Colonic mucosa (tissue), 4 donors: ENCODE measurements around the gene ASPG. TPM values are rescaled to one million over a fixed set of nuclear protein-coding genes. Genes with fewer than 3 reads are reported as not detected.

Source experiments
- DNase-seq: peaks from one replicate; pipeline ENCODE4 v3.0.0-alpha.2; 2020
- H3K27ac ChIP-seq: fragments of 200-600 bp; one replicate; pipeline ENCODE4 v1.8.0; 2021
- H3K27me3 ChIP-seq: fragments of 200-600 bp; one replicate; pipeline ENCODE4 v1.8.0; 2021
- H3K36me3 ChIP-seq: fragments of 200-600 bp; one replicate; pipeline ENCODE4 v1.8.0; 2021
- H3K4me1 ChIP-seq: fragments of 200-600 bp; one replicate; pipeline ENCODE4 v1.8.0; 2021; ENCODE audit warnings: mild to moderate bottlenecking
- H3K4me3 ChIP-seq: fragments of 200-600 bp; one replicate; pipeline ENCODE4 v1.8.0; 2021
- H3K9ac ChIP-seq, 2 donors: one replicate each; pipeline ENCODE4 v1.7.0; 2013; ENCODE audit warnings: control low read depth in 2 of 2, low read depth in 2 of 2, low read length in 2 of 2
- H3K9me3 ChIP-seq: fragments of 200-600 bp; one replicate; pipeline ENCODE4 v1.8.0; 2021
- intact Hi-C: fragments of 100-400 bp; cut with DNase I; formaldehyde crosslinking; loops from one replicate; pipeline ENCODE4 v1.14.1; 2022
- total RNA-seq, 2 donors: library from RNA; stranded (reverse); fragmentation: NEBNext Ultra II Directional in 1 of 2; extraction: Animal tissue kit (Norgen Biotek cat#: 25700) in 1 of 2; gene quantifications; one replicate each; pipeline ENCODE4 v1.2.1, GENCODE V29; 2021
- TF ChIP-seq, protein P1 (sequence below): fragments of 200-600 bp; IDR thresholded peaks from one replicate; pipeline ENCODE4 v1.8.0; 2022; ENCODE audit warnings: antibody characterized with exemption, mild to moderate bottlenecking
- donor health status: healthy.
- donor health status: DM: no; HTN: no; CAD: no.
- donor health status: DM: no; HTN: no; CAD: no.

Gene ASPG
- total RNA-seq, 2 donors from 2014 or later, result 1.4 to 7.5 TPM

DNA sequence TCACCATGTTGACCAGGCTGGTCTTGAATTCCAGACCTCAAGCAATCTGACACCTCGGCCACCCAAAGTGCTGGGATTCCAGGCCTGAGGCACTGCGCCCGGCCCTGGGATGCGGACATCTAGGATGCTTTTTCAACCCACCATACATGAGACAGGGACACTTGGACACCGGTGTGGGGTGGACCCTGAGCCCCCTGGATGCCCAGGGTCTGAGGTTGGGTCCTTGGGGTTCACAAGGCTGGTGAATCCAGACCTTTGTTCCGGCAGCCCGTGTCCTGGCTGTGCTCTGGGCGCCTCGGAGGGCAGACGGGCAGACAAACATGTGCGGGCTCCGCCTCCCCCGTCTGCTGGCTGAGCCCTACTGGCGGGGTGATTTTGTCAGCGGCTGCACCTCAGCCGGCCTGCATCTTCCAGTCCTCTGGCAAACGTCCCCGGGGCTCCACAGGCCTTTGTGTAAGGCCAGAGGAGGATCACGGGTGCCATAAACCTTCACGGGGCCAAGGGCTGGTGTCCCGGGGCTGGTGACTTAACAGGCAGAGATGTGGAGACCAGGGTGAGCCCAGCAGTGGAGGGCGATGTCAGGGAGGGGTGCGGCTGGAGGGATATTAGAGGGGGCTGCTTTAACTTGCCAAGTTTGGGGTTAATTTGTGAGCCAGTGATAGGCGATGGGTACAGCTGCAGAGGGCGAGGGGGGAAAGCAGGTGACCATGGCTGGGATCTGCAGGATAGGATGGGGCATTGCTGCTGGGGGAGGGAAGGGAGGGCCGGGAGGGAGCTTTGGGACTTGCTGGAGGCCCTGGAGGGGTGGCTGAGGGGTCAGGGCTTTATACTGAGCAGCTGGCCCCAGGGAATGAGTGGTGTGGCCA is 5.8 kb downstream of the ASPG start:
- DNase-seq, result peak; percentile 18
- Histone ChIP-seq H3K27ac (no peak overlapping the region), H3K9ac (no peak overlapping the region), H3K9me3 (no peaks in the 10 kb centered on the region), H3K27me3 (peaks cover 2% of the 10 kb centered on the region), H3K4me1 (peaks cover 17% of the 10 kb centered on the region), H3K36me3 (no peaks in the 10 kb centered on the region), H3K4me3 (no peak overlapping the region)
- TF ChIP-seq, protein P1, sequence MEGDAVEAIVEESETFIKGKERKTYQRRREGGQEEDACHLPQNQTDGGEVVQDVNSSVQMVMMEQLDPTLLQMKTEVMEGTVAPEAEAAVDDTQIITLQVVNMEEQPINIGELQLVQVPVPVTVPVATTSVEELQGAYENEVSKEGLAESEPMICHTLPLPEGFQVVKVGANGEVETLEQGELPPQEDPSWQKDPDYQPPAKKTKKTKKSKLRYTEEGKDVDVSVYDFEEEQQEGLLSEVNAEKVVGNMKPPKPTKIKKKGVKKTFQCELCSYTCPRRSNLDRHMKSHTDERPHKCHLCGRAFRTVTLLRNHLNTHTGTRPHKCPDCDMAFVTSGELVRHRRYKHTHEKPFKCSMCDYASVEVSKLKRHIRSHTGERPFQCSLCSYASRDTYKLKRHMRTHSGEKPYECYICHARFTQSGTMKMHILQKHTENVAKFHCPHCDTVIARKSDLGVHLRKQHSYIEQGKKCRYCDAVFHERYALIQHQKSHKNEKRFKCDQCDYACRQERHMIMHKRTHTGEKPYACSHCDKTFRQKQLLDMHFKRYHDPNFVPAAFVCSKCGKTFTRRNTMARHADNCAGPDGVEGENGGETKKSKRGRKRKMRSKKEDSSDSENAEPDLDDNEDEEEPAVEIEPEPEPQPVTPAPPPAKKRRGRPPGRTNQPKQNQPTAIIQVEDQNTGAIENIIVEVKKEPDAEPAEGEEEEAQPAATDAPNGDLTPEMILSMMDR, result no peak
- intact Hi-C loops, result loop anchor here (10.0 kb wide), 1 partner anchor 474 kb away; no protein-coding TSS in a partner anchor

DNA sequence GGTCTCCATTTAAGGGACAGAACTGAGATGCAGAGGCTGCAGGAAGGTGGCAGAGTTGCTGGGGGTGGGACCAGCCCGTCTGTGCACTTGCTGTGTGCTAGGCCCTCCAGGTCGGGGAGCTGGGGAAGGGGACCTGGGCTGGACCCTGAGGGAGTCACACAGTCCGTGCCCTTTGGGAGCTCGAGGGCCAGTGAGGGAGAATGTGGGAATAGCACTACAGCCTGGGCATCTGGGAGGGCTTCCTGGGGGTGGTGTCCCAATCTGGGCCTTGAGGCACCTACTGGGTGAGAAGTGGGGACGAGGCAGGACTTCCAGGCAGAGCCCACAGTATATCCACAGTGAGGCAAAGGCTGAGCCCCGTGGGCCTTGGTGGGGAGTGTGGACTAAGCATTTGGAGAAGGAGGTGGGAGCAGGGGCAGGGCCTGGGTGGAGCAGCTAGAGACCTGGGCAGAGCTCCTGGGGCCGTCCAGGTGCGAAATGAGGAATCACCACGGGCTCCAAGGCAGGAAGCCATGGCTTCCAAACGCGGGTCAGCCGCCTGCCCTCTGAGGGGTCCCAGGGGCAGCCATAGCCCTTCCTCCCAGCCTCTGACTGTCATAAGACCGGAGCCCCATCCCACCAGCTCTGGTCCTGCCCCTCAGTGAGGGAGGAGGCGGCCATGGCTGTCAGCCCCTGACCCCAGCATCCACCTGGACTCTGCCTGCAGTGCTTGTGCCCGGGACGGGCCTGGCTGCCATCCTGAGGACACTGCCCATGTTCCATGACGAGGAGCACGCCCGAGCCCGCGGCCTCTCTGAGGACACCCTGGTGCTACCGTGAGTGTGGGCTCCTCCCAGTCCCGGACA is 6.6 kb downstream of the ASPG start:
- H3K9me3 ChIP-seq, result no peaks in the 10 kb centered on the region
- H3K36me3 ChIP-seq, result no peaks in the 10 kb centered on the region
- no peak overlapping the region for H3K4me3 ChIP-seq
- TF ChIP-seq, protein P1, result no peak
- no peak overlapping the region for H3K27ac ChIP-seq
- H3K9ac ChIP-seq, result no peak overlapping the region
- no peaks in the 10 kb centered on the region for H3K27me3 ChIP-seq
- intact Hi-C loops, result loop anchor here (10.0 kb wide), 1 partner anchor 473 kb away; no protein-coding TSS in a partner anchor
- peak; percentile 20 for DNase-seq
- H3K4me1 ChIP-seq, result peaks cover 8% of the 10 kb centered on the region

DNA sequence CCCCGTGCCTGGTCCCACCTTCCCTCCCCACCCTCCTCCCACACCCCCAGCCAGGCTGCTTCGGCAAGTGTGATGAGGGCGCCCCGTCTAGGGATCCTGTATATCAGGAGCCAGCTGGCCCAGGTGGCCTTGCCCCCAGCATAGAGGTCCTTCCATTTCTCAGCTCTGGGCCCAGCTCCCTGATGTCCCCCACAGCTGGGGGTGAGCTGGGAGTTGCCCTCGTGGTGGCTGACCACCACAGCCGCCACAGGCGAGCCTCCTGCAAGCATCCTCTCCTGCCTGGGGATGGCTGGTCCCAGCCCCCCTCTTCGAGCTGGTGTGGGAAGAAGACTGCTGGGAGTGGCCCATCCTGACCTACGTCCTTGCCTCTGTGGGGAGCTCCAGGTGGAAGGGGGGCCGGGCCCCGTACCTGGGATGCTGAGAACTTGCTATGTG is 7.4 kb downstream of the ASPG start:
- Histone ChIP-seq H3K9me3 (no peaks in the 10 kb centered on the region), H3K9ac (no peak overlapping the region), H3K36me3 (no peaks in the 10 kb centered on the region), H3K4me3 (no peak overlapping the region), H3K27ac (no peak overlapping the region), H3K4me1 (peaks cover under 1% of the 10 kb centered on the region), H3K27me3 (no peaks in the 10 kb centered on the region)
- TF ChIP-seq, protein P1, result no peak
- peak; percentile 18 for DNase-seq
- intact Hi-C loops, result loop anchor here (10.0 kb wide), 1 partner anchor 472 kb away; no protein-coding TSS in a partner anchor

DNA sequence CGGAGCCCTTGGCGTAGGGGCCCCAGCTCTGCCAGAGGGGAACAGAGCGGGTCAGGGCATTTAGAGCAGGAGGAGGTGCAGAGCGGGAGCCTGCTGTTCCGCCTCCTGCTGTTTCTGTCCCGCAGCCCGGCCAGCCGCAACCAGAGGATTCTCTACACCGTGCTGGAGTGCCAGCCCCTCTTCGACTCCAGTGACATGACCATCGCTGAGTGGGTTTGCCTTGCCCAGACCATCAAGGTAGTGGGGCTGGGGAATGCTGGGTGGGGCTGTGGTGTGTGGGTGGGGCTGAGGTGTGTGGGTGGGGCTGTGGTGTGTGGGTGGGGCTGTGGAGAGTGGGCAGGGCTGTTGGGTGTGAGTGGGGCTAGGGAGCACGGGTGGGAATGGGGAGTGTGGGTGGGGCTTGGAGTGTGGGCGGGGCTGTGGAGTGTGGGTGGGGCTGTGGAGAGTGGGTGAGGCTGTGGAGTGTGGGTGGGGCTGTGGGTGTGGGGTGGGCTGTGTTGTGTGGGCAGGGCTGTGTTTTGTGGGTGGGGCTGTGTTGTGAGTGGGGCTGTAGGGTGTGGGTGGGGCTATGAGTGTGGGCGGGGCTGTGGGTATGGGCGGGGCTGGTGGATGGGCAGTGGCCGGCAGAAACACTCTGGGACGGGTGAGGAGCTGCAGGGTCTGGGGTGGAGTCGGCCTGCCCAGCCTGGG is 8.0 kb downstream of the ASPG start:
- DNase-seq, result no peak
- no peak overlapping the region for H3K4me3 ChIP-seq
- H3K27ac ChIP-seq, result no peak overlapping the region
- intact Hi-C loops, result loop anchor here (10.0 kb wide), 1 partner anchor 471 kb away; no protein-coding TSS in a partner anchor
- H3K4me1 ChIP-seq, result no peaks in the 10 kb centered on the region
- H3K9me3 ChIP-seq, result no peaks in the 10 kb centered on the region
- TF ChIP-seq, protein P1, result no peak
- H3K36me3 ChIP-seq, result no peaks in the 10 kb centered on the region
- no peaks in the 10 kb centered on the region for H3K27me3 ChIP-seq
- H3K9ac ChIP-seq, result no peak overlapping the region
